Liver (tissue), 9 donors: ENCODE data around the gene SLC25A26. TPM values are rescaled to one million over a fixed set of nuclear protein-coding genes. Genes with fewer than 3 reads are reported as not detected.

Experiments
- DNase-seq: peaks from one replicate; pipeline ENCODE4 v3.0.0-alpha.2; 2017; ENCODE audit warnings: low spot score
- H3K27ac ChIP-seq, 2 donors: one replicate each; pipeline ENCODE4 v1.7.0; 2013; ENCODE audit warnings: inconsistent platforms in 2 of 2, low read length in 2 of 2, control low read depth in 1 of 2, low read depth in 1 of 2, mild to moderate bottlenecking in 1 of 2
- H3K27me3 ChIP-seq, 4 donors: one replicate each; pipeline versions ENCODE4 v1.6.1 to v1.7.0; 2013; ENCODE audit warnings: low read length in 3 of 4, inconsistent platforms in 1 of 4, mild to moderate bottlenecking in 1 of 4, moderate library complexity in 1 of 4; ENCODE audit not compliant: control insufficient read depth in 4 of 4, insufficient read depth in 4 of 4
- H3K36me3 ChIP-seq, 4 donors: one replicate each; pipeline versions ENCODE4 v1.6.1 to v1.7.0; 2013; ENCODE audit warnings: low read length in 3 of 4, mild to moderate bottlenecking in 3 of 4, low read depth in 1 of 4, moderate library complexity in 1 of 4; ENCODE audit not compliant: control insufficient read depth in 4 of 4, insufficient read depth in 3 of 4
- H3K4me1 ChIP-seq, 4 donors: one replicate each; pipeline versions ENCODE4 v1.6.1 to v1.7.0; 2013; ENCODE audit warnings: low read length in 3 of 4, mild to moderate bottlenecking in 3 of 4, moderate library complexity in 1 of 4; ENCODE audit not compliant: control insufficient read depth in 4 of 4, insufficient read depth in 4 of 4
- H3K4me3 ChIP-seq, 3 donors: one replicate each; pipeline versions ENCODE4 v1.6.1 to v1.7.0; 2013; ENCODE audit warnings: low read length in 3 of 3, control low read depth in 1 of 3, low read depth in 1 of 3, mild to moderate bottlenecking in 1 of 3
- H3K9ac ChIP-seq, 2 donors: one replicate each; pipeline ENCODE4 v1.7.0; 2013; ENCODE audit warnings: low read length in 2 of 2, mild to moderate bottlenecking in 2 of 2, moderate library complexity in 2 of 2, control low read depth in 1 of 2, low read depth in 1 of 2
- H3K9me3 ChIP-seq, 4 donors: one replicate each; pipeline versions ENCODE4 v1.6.1 to v1.7.0; 2013; ENCODE audit warnings: low read length in 3 of 4; ENCODE audit not compliant: control insufficient read depth in 4 of 4
- ATF3 ChIP-seq: IDR thresholded peaks from 2 replicates; pipeline ENCODE4 v1.6.1; 2016; ENCODE audit warnings: antibody characterized with exemption
- FOXA1 ChIP-seq: IDR thresholded peaks from 2 replicates; pipeline ENCODE4 v1.6.1; 2016; ENCODE audit warnings: antibody characterized with exemption
- FOXA2 ChIP-seq: IDR thresholded peaks from 2 replicates; pipeline ENCODE4 v1.6.1; 2016; ENCODE audit warnings: antibody characterized with exemption
- GABPA ChIP-seq, 2 donors: IDR thresholded peaks in 1 of 2; conservative IDR thresholded peaks in 1 of 2; 2 replicates each; pipeline ENCODE4 v1.6.1; 2016; ENCODE audit warnings: antibody characterized with exemption in 2 of 2, mild to moderate bottlenecking in 1 of 2, moderate library complexity in 1 of 2
- HNF4G ChIP-seq: IDR thresholded peaks from 2 replicates; pipeline ENCODE4 v1.6.1; 2016; ENCODE audit warnings: antibody characterized with exemption
- MAX ChIP-seq: IDR thresholded peaks from 2 replicates; pipeline ENCODE4 v1.6.1; 2016; ENCODE audit warnings: antibody characterized with exemption
- NR2F2 ChIP-seq: IDR thresholded peaks from 2 replicates; pipeline ENCODE4 v1.6.1; 2016; ENCODE audit warnings: antibody characterized with exemption
- RAD21 ChIP-seq, 2 donors: IDR thresholded peaks; 2 replicates each; pipeline ENCODE4 v1.6.1; 2016; ENCODE audit warnings: antibody characterized with exemption in 2 of 2, mild to moderate bottlenecking in 2 of 2
- REST ChIP-seq: IDR thresholded peaks from 2 replicates; pipeline ENCODE4 v1.6.1; 2016; ENCODE audit warnings: antibody characterized with exemption, mild to moderate bottlenecking
- RXRA ChIP-seq, 2 donors: IDR thresholded peaks; 2 replicates each; pipeline ENCODE4 v1.6.1; 2017 to 2018; ENCODE audit warnings: antibody characterized with exemption in 2 of 2, mild to moderate bottlenecking in 1 of 2
- SP1 ChIP-seq: IDR thresholded peaks from 2 replicates; pipeline ENCODE4 v1.6.1; 2018; ENCODE audit warnings: antibody characterized with exemption, mild to moderate bottlenecking
- TAF1 ChIP-seq: conservative IDR thresholded peaks from 2 replicates; pipeline ENCODE4 v1.6.1; 2016; ENCODE audit warnings: antibody characterized with exemption, mild to moderate bottlenecking
- YY1 ChIP-seq: IDR thresholded peaks from 2 replicates; pipeline ENCODE4 v1.6.1; 2016; ENCODE audit warnings: antibody characterized with exemption, mild to moderate bottlenecking
- ZBTB33 ChIP-seq: IDR thresholded peaks from 2 replicates; pipeline ENCODE4 v1.6.1; 2016; ENCODE audit warnings: antibody characterized with exemption
- WGBS: extraction: QIAGEN DNeasy Blood & Tissue Kit; methylation state at CpG from one replicate; pipeline ENCODE4 v1.1.7; 2013; 5-methylcytosine and 5-hydroxymethylcytosine counted together
- polyA plus RNA-seq, 2 donors: library from polyadenylated mRNA; stranded (reverse) in 1 of 2; unstranded in 1 of 2; fragments of 200-250 nt in 1 of 2; fragments of >200 nt in 1 of 2; fragmentation: Nextera tagmentation in 1 of 2; extraction: Ambion mirVana in 1 of 2; gene quantifications; one replicate each; pipeline versions ENCODE4 v1.2.1 to v1.2.3, GENCODE V29; 2013 to 2015
- total RNA-seq, 2 donors: library from RNA; depleted of rRNA; stranded (reverse); fragments of >200 nt; gene quantifications; one replicate each; pipeline ENCODE4 v1.2.3, GENCODE V29; 2014
- donor health status: healthy.
- donor health status: healthy.
- donor health status: healthy.
- donor health status: healthy.
- donor health status: healthy.

SLC25A26 gene
- total and polyA plus RNA-seq, 4 donors = 9.9 to 21.6 (median 12.8) TPM

- DNase-seq = no peak
- peaks cover 5 to 58% (median 35%) of the 10 kb centered on the region in 4 donors for H3K36me3 ChIP-seq
- H3K27me3 ChIP-seq = no peaks in the 10 kb centered on the region
- no peak overlapping the region for H3K27ac ChIP-seq
- 96% methylated on average over 13 of the region's 13 CpGs for WGBS
- H3K9me3 ChIP-seq = no peaks in the 10 kb centered on the region
- H3K4me3 ChIP-seq = no peak overlapping the region
- no peaks in the 10 kb centered on the region for H3K4me1 ChIP-seq
- no peak overlapping the region for H3K9ac ChIP-seq
- TF ChIP-seq HNF4G (no peak), SP1 (no peak), GABPA (IDR thresholded peaks at IDR 0.05 in 1 of 2, conservative IDR thresholded peaks at IDR 0.05 in 1 of 2) (no peak), NR2F2 (no peak), ZBTB33 (no peak), YY1 (no peak), MAX (no peak), ATF3 (no peak), REST (no peak), FOXA1 (no peak)
Observed at GRCh38 chr3:66396161-66396760, 175.5 kb downstream of the SLC25A26 start.

GRCh38 chr3:66396888-66397287, 176.1 kb downstream of the SLC25A26 start:
- DNase-seq = no peak
- no peak overlapping the region for H3K27ac ChIP-seq
- no peaks in the 10 kb centered on the region for H3K9me3 ChIP-seq
- no peak overlapping the region for H3K9ac ChIP-seq
- WGBS = 99% methylated on average over 9 of the region's 9 CpGs
- peaks cover 7 to 59% (median 34%) of the 10 kb centered on the region in 4 donors for H3K36me3 ChIP-seq
- no peaks in the 10 kb centered on the region for H3K27me3 ChIP-seq
- no peak overlapping the region for H3K4me3 ChIP-seq
- no peaks in the 10 kb centered on the region for H3K4me1 ChIP-seq
- no peak for TF ChIP-seq FOXA2
- no peak for TF ChIP-seq HNF4G
- no peak for TF ChIP-seq ZBTB33
- no peak for TF ChIP-seq TAF1
- TF ChIP-seq RAD21 (IDR thresholded peaks at IDR 0.05) = no peak
- TF ChIP-seq ATF3 = no peak
- TF ChIP-seq RXRA (IDR thresholded peaks at IDR 0.05) = no peak
- no peak for TF ChIP-seq NR2F2
